ELF-1 (cell line): ENCODE data around the gene E2F3.
"Not testable (repeated sequence)": the region's sequence is repeated elsewhere in the genome, so short reads cannot be mapped to it uniquely, and the experiment has no call there.

Experiments used
- DNase-seq: peaks from one replicate; pipeline ENCODE4 v3.0.0-alpha.2; 2016; ENCODE audit warnings: low read depth, low spot score

The E2F3 gene

GRCh38 chr6:20467437-20467836 lies 65.8 kb downstream of the E2F3 start:
- no peak for DNase-seq

GRCh38 chr6:20468209-20468608 lies 66.5 kb downstream of the E2F3 start:
- no peak for DNase-seq

- DNase-seq, result no peak
Observed at GRCh38 chr6:20472748-20473147, 71.1 kb downstream of the E2F3 start.

GRCh38 chr6:20473518-20473917 lies 71.8 kb downstream of the E2F3 start:
- DNase-seq, result no peak

- no peak for DNase-seq
Observed at GRCh38 chr6:20474874-20475542, 73.3 kb downstream of the E2F3 start.

GRCh38 chr6:20476501-20477043 lies 74.9 kb downstream of the E2F3 start:
- no peak for DNase-seq

GRCh38 chr6:20477485-20477884 lies 75.8 kb downstream of the E2F3 start:
- DNase-seq, result no peak

- DNase-seq, result no peak
Observed at GRCh38 chr6:20479060-20479459, 77.4 kb downstream of the E2F3 start.

- no peak for DNase-seq
Observed at GRCh38 chr6:20479526-20479925, 77.8 kb downstream of the E2F3 start.

GRCh38 chr6:20481281-20481680 lies 79.6 kb downstream of the E2F3 start:
- no peak for DNase-seq

- peak; percentile 24 for DNase-seq
Observed at GRCh38 chr6:20483887-20484497, 82.3 kb downstream of the E2F3 start.

GRCh38 chr6:20486641-20487040 lies 85.0 kb downstream of the E2F3 start:
- no peak for DNase-seq

- DNase-seq, result no peak
Observed at GRCh38 chr6:20487669-20488375, 86.1 kb downstream of the E2F3 start.

GRCh38 chr6:20490591-20490990 lies 88.9 kb downstream of the E2F3 start:
- DNase-seq, result no peak

GRCh38 chr6:20492099-20492498 lies 90.4 kb downstream of the E2F3 start:
- DNase-seq, result no peak

- no peak for DNase-seq
Observed at GRCh38 chr6:20497216-20498040, 95.7 kb downstream of the E2F3 start.

- no peak for DNase-seq
Observed at GRCh38 chr6:20498041-20498385, 96.3 kb downstream of the E2F3 start.

- peak; percentile 11 for DNase-seq
Observed at GRCh38 chr6:20509212-20509611, 107.5 kb downstream of the E2F3 start.

GRCh38 chr6:20511852-20512251 lies 110.2 kb downstream of the E2F3 start:
- DNase-seq, result no peak

GRCh38 chr6:20525208-20525607 lies 123.5 kb downstream of the E2F3 start:
- not testable (repeated sequence) for DNase-seq

GRCh38 chr6:20529086-20529448 lies 127.4 kb downstream of the E2F3 start:
- not testable (repeated sequence) for DNase-seq

GRCh38 chr6:20532881-20533280 lies 131.2 kb downstream of the E2F3 start:
- no peak for DNase-seq
